ENCODE data around the gene MYO16.
A peak's percentile ranks its signal among the peaks of the same experiment; 100 is the strongest.

MYO16 gene

DNA sequence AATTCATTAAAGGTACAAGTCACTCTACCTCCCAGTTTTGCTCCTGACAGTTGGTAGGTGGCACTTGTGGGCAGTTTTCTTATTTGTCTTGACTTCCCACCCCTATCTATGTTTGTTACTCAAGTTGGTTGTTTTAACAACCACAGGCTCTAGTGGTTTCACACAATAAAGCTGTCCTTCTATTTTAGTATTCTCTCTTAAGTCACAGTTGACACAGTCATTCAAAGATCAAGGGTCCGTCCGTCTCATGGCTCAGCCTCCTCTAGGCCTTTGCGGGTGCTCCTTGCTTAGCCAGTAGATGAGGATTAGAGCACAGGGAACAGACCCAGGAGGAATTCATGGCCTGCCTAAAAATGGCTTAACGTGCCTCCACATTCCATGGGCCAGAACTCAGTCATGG, 583.2 kb downstream of the MYO16 start:
- Histone ChIP-seq H3K18ac (ENCODE audit: low read depth in 1 of 2, low read length in 2 of 2) (no peak overlapping the region), H3K9ac (ENCODE audit: low read length) (no peak overlapping the region), H2BK5ac (ENCODE audit: low read depth, low read length, poor library complexity, severe bottlenecking) (no peak overlapping the region), H3K4me3 (ENCODE audit: insufficient read depth in 1 of 2, low read depth in 1 of 2, low read length in 2 of 2) (no peak overlapping the region), H2AFZ (ENCODE audit: low read depth, low read length) (no peak overlapping the region), H3K23ac (ENCODE audit: low read length in 2 of 2) (no peak overlapping the region), H3K27me3 (ENCODE audit: control insufficient read depth in 1 of 2, insufficient read depth in 1 of 2, low read length in 2 of 2) (no peaks in the 10 kb centered on the region), H2AK5ac (ENCODE audit: low read length, severe bottlenecking) (no peak overlapping the region), H3K4me1 (ENCODE audit: control insufficient read depth, insufficient read depth, low read depth, low read length) (peaks cover 2% of the 10 kb centered on the region), H3K27ac (ENCODE audit: low read length, poor library complexity, severe bottlenecking) (no peak overlapping the region), H4K8ac (ENCODE audit: low read length) (no peak overlapping the region), H2BK12ac (ENCODE audit: low read length in 2 of 2) (no peak overlapping the region), H2BK15ac (ENCODE audit: low read depth, poor library complexity, severe bottlenecking) (no peak overlapping the region), H3K9me3 (ENCODE audit: control insufficient read depth, low read length) (no peaks in the 10 kb centered on the region), H4K91ac (ENCODE audit: low read length) (no peak overlapping the region), H3K4me2 (ENCODE audit: low read length, poor library complexity, severe bottlenecking) (no peak overlapping the region), H3K36me3 (ENCODE audit: control insufficient read depth in 1 of 2, insufficient read depth in 2 of 2, low read depth in 1 of 2, low read length in 2 of 2) (no peaks in the 10 kb centered on the region), H3K4ac (ENCODE audit: low read depth in 1 of 2, low read length in 2 of 2) (no peak overlapping the region), H2BK120ac (ENCODE audit: low read depth, low read length) (no peak overlapping the region), H3K14ac (ENCODE audit: low read length in 2 of 2) (no peak overlapping the region), H3K79me1 (replicated peaks; ENCODE audit: low read length, poor library complexity, severe bottlenecking) (no peaks in the 10 kb centered on the region)
- WGBS: 92% methylated on average over 4 of the region's 4 CpGs
- DNase-seq: no peak

GRCh38 chr13:109213714-109214113, 584.3 kb downstream of the MYO16 start:
- H3K4me2 ChIP-seq (ENCODE audit: low read length, poor library complexity, severe bottlenecking): no peak overlapping the region
- peak overlapping the region in 1 of 2 experiments; percentile 7 for H3K4ac ChIP-seq (ENCODE audit: low read depth in 1 of 2, low read length in 2 of 2)
- H3K79me1 ChIP-seq (replicated peaks; ENCODE audit: low read length, poor library complexity, severe bottlenecking): no peaks in the 10 kb centered on the region
- peaks cover 2% of the 10 kb centered on the region for H3K4me1 ChIP-seq (ENCODE audit: control insufficient read depth, insufficient read depth, low read depth, low read length)
- H3K27ac ChIP-seq (ENCODE audit: low read length, poor library complexity, severe bottlenecking): no peak overlapping the region
- H4K8ac ChIP-seq (ENCODE audit: low read length): no peak overlapping the region
- no peak overlapping the region for H2BK120ac ChIP-seq (ENCODE audit: low read depth, low read length)
- no peaks in the 10 kb centered on the region for H3K27me3 ChIP-seq (ENCODE audit: control insufficient read depth in 1 of 2, insufficient read depth in 1 of 2, low read length in 2 of 2)
- no peak overlapping the region for H2AK5ac ChIP-seq (ENCODE audit: low read length, severe bottlenecking)
- no peaks in the 10 kb centered on the region for H3K9me3 ChIP-seq (ENCODE audit: control insufficient read depth, low read length)
- no peak overlapping the region for H2BK12ac ChIP-seq (ENCODE audit: low read length in 2 of 2)
- H3K36me3 ChIP-seq (ENCODE audit: control insufficient read depth in 1 of 2, insufficient read depth in 2 of 2, low read depth in 1 of 2, low read length in 2 of 2): no peaks in the 10 kb centered on the region
- 87% methylated on average over 5 of the region's 5 CpGs for WGBS
- H3K23ac ChIP-seq (ENCODE audit: low read length in 2 of 2): no peak overlapping the region
- H2BK15ac ChIP-seq (ENCODE audit: low read depth, poor library complexity, severe bottlenecking): no peak overlapping the region
- no peak overlapping the region for H3K18ac ChIP-seq (ENCODE audit: low read depth in 1 of 2, low read length in 2 of 2)
- H3K14ac ChIP-seq (ENCODE audit: low read length in 2 of 2): no peak overlapping the region
- no peak overlapping the region for H3K4me3 ChIP-seq (ENCODE audit: insufficient read depth in 1 of 2, low read depth in 1 of 2, low read length in 2 of 2)
- H2BK5ac ChIP-seq (ENCODE audit: low read depth, low read length, poor library complexity, severe bottlenecking): no peak overlapping the region
- no peak overlapping the region for H3K9ac ChIP-seq (ENCODE audit: low read length)
- H2AFZ ChIP-seq (ENCODE audit: low read depth, low read length): no peak overlapping the region
- no peak for DNase-seq
- no peak overlapping the region for H4K91ac ChIP-seq (ENCODE audit: low read length)

DNA sequence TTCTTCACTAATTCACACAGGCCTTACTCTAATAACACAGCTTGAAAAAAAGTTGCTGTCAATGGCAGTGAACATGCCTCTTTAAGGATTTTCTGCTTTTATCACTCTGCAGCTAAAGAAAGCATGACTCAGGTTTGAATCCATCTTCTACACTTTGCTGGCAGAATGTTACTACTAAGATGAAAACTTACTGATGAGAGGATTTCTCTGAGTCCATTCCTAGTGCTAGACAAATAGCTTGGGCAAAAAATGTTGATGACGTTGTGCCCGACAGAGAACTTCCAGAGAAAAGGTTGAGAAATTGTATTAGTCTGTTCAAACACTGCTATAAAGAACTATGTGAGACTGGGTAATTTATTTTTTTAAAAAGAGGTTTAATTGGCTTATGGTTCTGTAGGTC, 585.0 kb downstream of the MYO16 start:
- Histone ChIP-seq H3K27ac (ENCODE audit: low read length, poor library complexity, severe bottlenecking) (no peak overlapping the region), H2BK15ac (ENCODE audit: low read depth, poor library complexity, severe bottlenecking) (no peak overlapping the region), H3K4ac (ENCODE audit: low read depth in 1 of 2, low read length in 2 of 2) (no peak overlapping the region), H2BK120ac (ENCODE audit: low read depth, low read length) (no peak overlapping the region), H3K9me3 (ENCODE audit: control insufficient read depth, low read length) (no peaks in the 10 kb centered on the region), H2BK12ac (ENCODE audit: low read length in 2 of 2) (no peak overlapping the region), H3K4me1 (ENCODE audit: control insufficient read depth, insufficient read depth, low read depth, low read length) (peaks cover 2% of the 10 kb centered on the region), H2AK5ac (ENCODE audit: low read length, severe bottlenecking) (no peak overlapping the region), H4K91ac (ENCODE audit: low read length) (no peak overlapping the region), H3K14ac (ENCODE audit: low read length in 2 of 2) (no peak overlapping the region), H2BK5ac (ENCODE audit: low read depth, low read length, poor library complexity, severe bottlenecking) (no peak overlapping the region), H2AFZ (ENCODE audit: low read depth, low read length) (no peak overlapping the region), H3K36me3 (ENCODE audit: control insufficient read depth in 1 of 2, insufficient read depth in 2 of 2, low read depth in 1 of 2, low read length in 2 of 2) (no peaks in the 10 kb centered on the region), H3K4me2 (ENCODE audit: low read length, poor library complexity, severe bottlenecking) (no peak overlapping the region), H3K23ac (ENCODE audit: low read length in 2 of 2) (no peak overlapping the region), H3K9ac (ENCODE audit: low read length) (no peak overlapping the region), H3K4me3 (ENCODE audit: insufficient read depth in 1 of 2, low read depth in 1 of 2, low read length in 2 of 2) (no peak overlapping the region), H4K8ac (ENCODE audit: low read length) (no peak overlapping the region), H3K18ac (ENCODE audit: low read depth in 1 of 2, low read length in 2 of 2) (no peak overlapping the region), H3K27me3 (ENCODE audit: control insufficient read depth in 1 of 2, insufficient read depth in 1 of 2, low read length in 2 of 2) (no peaks in the 10 kb centered on the region), H3K79me1 (replicated peaks; ENCODE audit: low read length, poor library complexity, severe bottlenecking) (no peaks in the 10 kb centered on the region)
- WGBS: 98% methylated on average over 2 of the region's 2 CpGs
- no peak for DNase-seq

GRCh38 chr13:109215377-109215776, 586.0 kb downstream of the MYO16 start:
- Histone ChIP-seq H3K9me3 (ENCODE audit: control insufficient read depth, low read length) (no peaks in the 10 kb centered on the region), H3K4ac (ENCODE audit: low read depth in 1 of 2, low read length in 2 of 2) (no peak overlapping the region), H4K8ac (ENCODE audit: low read length) (no peak overlapping the region), H3K79me1 (replicated peaks; ENCODE audit: low read length, poor library complexity, severe bottlenecking) (no peaks in the 10 kb centered on the region), H3K27ac (ENCODE audit: low read length, poor library complexity, severe bottlenecking) (no peak overlapping the region), H2BK120ac (ENCODE audit: low read depth, low read length) (no peak overlapping the region), H3K4me3 (ENCODE audit: insufficient read depth in 1 of 2, low read depth in 1 of 2, low read length in 2 of 2) (no peak overlapping the region), H2AFZ (ENCODE audit: low read depth, low read length) (no peak overlapping the region), H2BK12ac (ENCODE audit: low read length in 2 of 2) (no peak overlapping the region), H3K4me2 (ENCODE audit: low read length, poor library complexity, severe bottlenecking) (no peak overlapping the region), H3K18ac (ENCODE audit: low read depth in 1 of 2, low read length in 2 of 2) (no peak overlapping the region), H3K14ac (ENCODE audit: low read length in 2 of 2) (no peak overlapping the region), H3K36me3 (ENCODE audit: control insufficient read depth in 1 of 2, insufficient read depth in 2 of 2, low read depth in 1 of 2, low read length in 2 of 2) (no peaks in the 10 kb centered on the region), H2BK15ac (ENCODE audit: low read depth, poor library complexity, severe bottlenecking) (no peak overlapping the region), H4K91ac (ENCODE audit: low read length) (no peak overlapping the region), H2AK5ac (ENCODE audit: low read length, severe bottlenecking) (no peak overlapping the region), H3K4me1 (ENCODE audit: control insufficient read depth, insufficient read depth, low read depth, low read length) (peaks cover 2% of the 10 kb centered on the region), H3K9ac (ENCODE audit: low read length) (no peak overlapping the region), H2BK5ac (ENCODE audit: low read depth, low read length, poor library complexity, severe bottlenecking) (no peak overlapping the region), H3K27me3 (ENCODE audit: control insufficient read depth in 1 of 2, insufficient read depth in 1 of 2, low read length in 2 of 2) (no peaks in the 10 kb centered on the region), H3K23ac (ENCODE audit: low read length in 2 of 2) (no peak overlapping the region)
- DNase-seq: no peak
- 97% methylated on average over 2 of the region's 2 CpGs for WGBS
